K562 (cell line): ENCODE data around the gene NPHP1. TPM values are rescaled to one million over a fixed set of nuclear protein-coding genes. Genes with fewer than 3 reads are reported as not detected.
"Not testable (repeated sequence)": the region's sequence is repeated elsewhere in the genome, so short reads cannot be mapped to it uniquely, and the experiment has no call there.

Experiments used
- ATAC-seq: fragments of 200-7000 bp; cut with Tn5 transposase; 3 replicates; pipeline ENCODE4 v1.9.1; 2020; ENCODE audit warnings: moderate library complexity
- BruUV-seq: library from RNA; stranded (reverse); fragments of 400-500 nt; replicated peaks from 2 replicates; lab custom pipeline; 2021; lab: Mats Ljungman, UMichigan
- CTCF ChIA-PET: fragments of 300-600 bp; formaldehyde crosslinking; extraction: SDS; loops from one replicate; lab custom pipeline; 2021; ENCODE audit warnings: low intra/inter-chr PET ratio; lab: Yijun Ruan, JAX
- POLR2A ChIA-PET: fragments of 300-600, 350-650 bp; sonication (Branson Sonifier 250); formaldehyde crosslinking; extraction: SDS; loops from one replicate; lab custom pipeline; 2021; ENCODE audit warnings: antibody characterized with exemption, inconsistent platforms; lab: Yijun Ruan, JAX
- DNase-seq, 4 experiments: peaks; one replicate each; pipeline versions ENCODE4 v3.0.0 to v3.0.0-alpha.2; 2011 to 2018; ENCODE audit warnings: low spot score in 3 of 4, mixed read lengths in 3 of 4; ENCODE audit errors: extremely low read depth in 1 of 4
- FAIRE-seq: peaks from 2 replicates; lab custom pipeline; 2011; peaks lifted over from hg19 to GRCh38; lab: Jason Lieb, UNC
- H2AFZ ChIP-seq: 2 replicates; pipeline ENCODE4 v1.6.0; 2011; ENCODE audit warnings: low read depth, low read length, control low read depth, inconsistent platforms
- H3K27ac ChIP-seq: fragments of 200-600 bp; 3 replicates; pipeline ENCODE4 v1.8.0; 2011; ENCODE audit warnings: low read depth, mild to moderate bottlenecking, control low read depth, inconsistent platforms, low read length, moderate library complexity, mixed read lengths; ENCODE audit errors: extremely low read depth
- H3K27me3 ChIP-seq, 2 experiments: fragments of 300-600 bp in 1 of 2; 2 replicates in 1 of 2; 3 replicates in 1 of 2; pipeline versions ENCODE4 v1.6.0 to v1.8.0; 2011; ENCODE audit warnings: inconsistent platforms in 2 of 2, low read length in 2 of 2, mild to moderate bottlenecking in 1 of 2, mixed read lengths in 1 of 2, moderate library complexity in 1 of 2; ENCODE audit not compliant: control insufficient read depth in 2 of 2, insufficient read depth in 2 of 2
- H3K36me3 ChIP-seq: fragments of 300-600 bp; 3 replicates; pipeline ENCODE4 v1.8.0; 2011; ENCODE audit warnings: mild to moderate bottlenecking, low read length, inconsistent platforms; ENCODE audit not compliant: control insufficient read depth, insufficient read depth
- H3K4me1 ChIP-seq, 2 experiments: fragments of 200-600 bp in 1 of 2; replicated peaks in 1 of 2; 2 replicates in 1 of 2; 3 replicates in 1 of 2; pipeline versions ENCODE4 v1.5.1 to v1.8.0; 2011; ENCODE audit warnings: inconsistent platforms in 2 of 2, low read length in 2 of 2, mild to moderate bottlenecking in 1 of 2, mixed read lengths in 1 of 2, moderate library complexity in 1 of 2; ENCODE audit not compliant: control insufficient read depth in 2 of 2, insufficient read depth in 2 of 2
- H3K4me2 ChIP-seq: 2 replicates; pipeline ENCODE4 v1.6.1; 2011; ENCODE audit warnings: low read length, control low read depth, inconsistent platforms, mixed read lengths; ENCODE audit not compliant: insufficient read depth
- H3K4me3 ChIP-seq: fragments of 200-600 bp; sonication (generic), shearing (Covaris generic); 2 replicates; pipeline ENCODE4 v1.5.1; 2016; ENCODE audit warnings: control low read depth, inconsistent platforms
- H3K79me2 ChIP-seq: fragments of 200-600 bp; 3 replicates; pipeline ENCODE4 v1.8.0; 2011; ENCODE audit warnings: low read length, inconsistent platforms; ENCODE audit not compliant: control insufficient read depth, insufficient read depth
- H3K9ac ChIP-seq, 2 experiments: 2 replicates each; pipeline versions ENCODE4 v1.6.0 to v1.6.1; 2011; ENCODE audit warnings: low read depth in 2 of 2, low read length in 2 of 2, control low read depth in 1 of 2, inconsistent platforms in 1 of 2, mild to moderate bottlenecking in 1 of 2, mixed read lengths in 1 of 2; ENCODE audit not compliant: insufficient read depth in 1 of 2
- H3K9me1 ChIP-seq: one replicate; pipeline ENCODE4 v1.6.0; 2011; ENCODE audit warnings: inconsistent platforms, mild to moderate bottlenecking, low read length, moderate library complexity; ENCODE audit not compliant: control insufficient read depth, insufficient read depth
- H3K9me3 ChIP-seq: replicated peaks from 2 replicates; pipeline ENCODE4 v1.5.1; 2011; ENCODE audit warnings: low read depth, low read length, inconsistent platforms; ENCODE audit not compliant: control insufficient read depth, insufficient read depth
- H4K20me1 ChIP-seq: replicated peaks from 2 replicates; pipeline ENCODE4 v1.6.1; 2011; ENCODE audit warnings: low read length, inconsistent platforms, mixed read lengths; ENCODE audit not compliant: control insufficient read depth, insufficient read depth
- ELF2 ChIP-seq: fragments of 250-450 bp; sonication (Bioruptor Pico); IDR thresholded peaks from 2 replicates; pipeline ENCODE4 v1.5.0; 2021; ENCODE audit warnings: mild to moderate bottlenecking
- SNIP1 ChIP-seq: fragments of 450-650 bp; IDR thresholded peaks from 2 replicates; pipeline ENCODE4 v1.7.1; 2017; ENCODE audit warnings: low read depth, mild to moderate bottlenecking
- STAG1 ChIP-seq: sonication (generic); formaldehyde crosslinking; IDR thresholded peaks from 2 replicates; pipeline ENCODE4 v1.5.0; 2020; ENCODE audit warnings: missing genetic modification reagents, borderline replicate concordance
- THAP12 ChIP-seq: fragments of 250-450 bp; sonication (Bioruptor Pico); IDR thresholded peaks from 2 replicates; pipeline ENCODE4 v1.9.0; 2021; ENCODE audit warnings: mild to moderate bottlenecking, inconsistent platforms
- ZBED1 ChIP-seq: IDR thresholded peaks from 2 replicates; pipeline ENCODE4 v1.6.1; 2014
- WGBS: fragments of 100-300 bp; shearing (Covaris generic); methylation state at CpG from one replicate; pipeline ENCODE4 v1.1.6; 2016; ENCODE audit warnings: low coverage, mixed read lengths; ENCODE audit not compliant: insufficient coverage; ENCODE audit errors: missing lambda C conversion rate; 5-methylcytosine and 5-hydroxymethylcytosine counted together
- in situ Hi-C: fragments of 300-500 bp; cut with MboI; formaldehyde crosslinking; loops from 4 replicates; pipeline ENCODE4 v1.15.0; 2018; ENCODE audit warnings: inconsistent platforms, mixed read lengths
- intact Hi-C: fragments of 100-400 bp; cut with micrococcal nuclease; formaldehyde crosslinking; loops from 2 replicates; pipeline ENCODE4 v1.14.2; 2022
- polyA plus RNA-seq, 8 experiments: library from polyadenylated mRNA; depleted of rRNA in 4 of 8; stranded (reverse) in 5 of 8; unstranded in 3 of 8; fragments of >200 nt; fragmentation: Nextera tagmentation in 2 of 8; fragmentation: Illumina TruSeq in 1 of 8; extraction: Ambion mirVana in 2 of 8; extraction: Trizol in 1 of 8; gene quantifications; 2 replicates each; pipeline versions ENCODE4 v1.2.1 to v1.2.3, GENCODE V29; 2011 to 2014; ENCODE audit warnings: inconsistent platforms in 1 of 8, missing spikeins in 1 of 8
- total RNA-seq, 7 experiments: library from RNA; depleted of rRNA in 6 of 7; stranded (reverse); fragments of >200 nt in 6 of 7; fragmentation: Illumina TruSeq in 2 of 7; extraction: Trizol in 2 of 7; gene quantifications; 2 replicates each; pipeline versions ENCODE4 v1.2.1 to v1.2.3, GENCODE V29; 2011 to 2021; ENCODE audit warnings: low replicate concordance in 1 of 7

Gene NPHP1
- total and polyA plus RNA-seq, 9 of the 15 experiments (the other 6 are each of a cell fraction or from before 2014, with no cell fraction given): 0.11 to 0.32 (median 0.20) TPM; not detected in 5

GRCh38 chr2:110095994-110096633 lies 108.7 kb downstream of the NPHP1 start:
- no peaks in the 10 kb centered on the region for H3K9me3 ChIP-seq
- 3% methylated on average over 8 of the region's 8 CpGs for WGBS
- H3K79me2 ChIP-seq: no peaks in the 10 kb centered on the region
- FAIRE-seq: no peak
- H4K20me1 ChIP-seq: no peaks in the 10 kb centered on the region
- H2AFZ ChIP-seq: no peak overlapping the region
- no peaks in the 10 kb centered on the region for H3K4me1 ChIP-seq
- TF ChIP-seq THAP12 (CRISPR knock-in tag) (no peak), ZBED1 (no peak), STAG1 (no peak), ELF2 (CRISPR knock-in tag) (no peak), SNIP1 (no peak)
- no peak for ATAC-seq
- H3K4me3 ChIP-seq: no peak overlapping the region
- no peak for DNase-seq
- H3K9me1 ChIP-seq: no peaks in the 10 kb centered on the region
- H3K9ac ChIP-seq: no peak overlapping the region
- H3K36me3 ChIP-seq: no peaks in the 10 kb centered on the region
- CTCF ChIA-PET: no interaction called here
- in situ Hi-C loops (loop anchor here (5.0 kb wide), 1 partner anchor 181 kb away; no protein-coding TSS in a partner anchor), intact Hi-C loops (no loop called here)
- H3K4me2 ChIP-seq: no peak overlapping the region
- no peak overlapping the region for H3K27ac ChIP-seq
- peaks cover 0 to 4% of the 10 kb centered on the region in 2 experiments; a peak in 2 of 5 replicates for H3K27me3 ChIP-seq
- POLR2A ChIA-PET: no interaction called here
- no TSS peak for BruUV-seq

- CTCF ChIA-PET, DNase-seq, H3K79me2 ChIP-seq, H3K9me1 ChIP-seq, H2AFZ ChIP-seq, H3K36me3 ChIP-seq, BruUV-seq, H3K4me1 ChIP-seq, H3K9ac ChIP-seq, H3K4me2 ChIP-seq, POLR2A ChIA-PET, H3K27me3 ChIP-seq, ATAC-seq, FAIRE-seq, H3K27ac ChIP-seq, H4K20me1 ChIP-seq, intact Hi-C loops, H3K4me3 ChIP-seq, H3K9me3 ChIP-seq: not testable (repeated sequence)
- 0% methylated on average over 5 of the region's 6 CpGs for WGBS
- in situ Hi-C loops: loop anchor here (5.0 kb wide), 1 partner anchor 182 kb away; no protein-coding TSS in a partner anchor
Measured at GRCh38 chr2:110094884-110095534, 109.8 kb downstream of the NPHP1 start.

- H3K9ac ChIP-seq, H4K20me1 ChIP-seq, H3K27me3 ChIP-seq, H3K27ac ChIP-seq, H2AFZ ChIP-seq, H3K9me3 ChIP-seq, DNase-seq, H3K9me1 ChIP-seq, BruUV-seq, intact Hi-C loops, CTCF ChIA-PET, H3K36me3 ChIP-seq, POLR2A ChIA-PET, H3K4me2 ChIP-seq, FAIRE-seq, H3K79me2 ChIP-seq, in situ Hi-C loops, H3K4me1 ChIP-seq, ATAC-seq, H3K4me3 ChIP-seq: not testable (repeated sequence)
- WGBS: no CpG with 5 or more reads among the region's 6 CpGs
Measured at GRCh38 chr2:110093924-110094323, 110.9 kb downstream of the NPHP1 start.
